Stimulated activated naive CD8-positive, alpha-beta T cell treated with anti-CD3 and anti-CD28 coated beads, Interleukin-15, amount 100 ng/mL, for 72 hours (primary cell): ENCODE results near the gene PRDM2.

Experiments
- ATAC-seq: fragments of 150-1000 bp; cut with Tn5 transposase; 2 replicates; pipeline ENCODE4 v1.10.0; 2021; ENCODE audit warnings: mild to moderate bottlenecking, moderate library complexity
- DNase-seq, 2 donors: peaks; one replicate each; pipeline ENCODE4 v3.0.0; 2021 to 2022
- H3K27ac Mint-ChIP-seq, 2 donors: one replicate each; pipeline ENCODE4 v1.8.0; 2022; ENCODE audit warnings: mild to moderate bottlenecking in 2 of 2, mixed read lengths in 2 of 2, moderate library complexity in 2 of 2
- H3K27me3 Mint-ChIP-seq: one replicate; pipeline ENCODE4 v1.8.0; 2022; ENCODE audit warnings: mixed read lengths
- H3K4me1 Mint-ChIP-seq: one replicate; pipeline ENCODE4 v1.8.0; 2022; ENCODE audit warnings: mild to moderate bottlenecking, mixed read lengths
- H3K4me3 Mint-ChIP-seq, 2 donors: one replicate each; pipeline ENCODE4 v1.8.0; 2022; ENCODE audit warnings: mild to moderate bottlenecking in 2 of 2, mixed read lengths in 2 of 2, moderate library complexity in 1 of 2
- H3K9me3 Mint-ChIP-seq, 2 donors: one replicate each; pipeline ENCODE4 v1.8.0; 2022; ENCODE audit warnings: mixed read lengths in 2 of 2

The PRDM2 gene

DNA sequence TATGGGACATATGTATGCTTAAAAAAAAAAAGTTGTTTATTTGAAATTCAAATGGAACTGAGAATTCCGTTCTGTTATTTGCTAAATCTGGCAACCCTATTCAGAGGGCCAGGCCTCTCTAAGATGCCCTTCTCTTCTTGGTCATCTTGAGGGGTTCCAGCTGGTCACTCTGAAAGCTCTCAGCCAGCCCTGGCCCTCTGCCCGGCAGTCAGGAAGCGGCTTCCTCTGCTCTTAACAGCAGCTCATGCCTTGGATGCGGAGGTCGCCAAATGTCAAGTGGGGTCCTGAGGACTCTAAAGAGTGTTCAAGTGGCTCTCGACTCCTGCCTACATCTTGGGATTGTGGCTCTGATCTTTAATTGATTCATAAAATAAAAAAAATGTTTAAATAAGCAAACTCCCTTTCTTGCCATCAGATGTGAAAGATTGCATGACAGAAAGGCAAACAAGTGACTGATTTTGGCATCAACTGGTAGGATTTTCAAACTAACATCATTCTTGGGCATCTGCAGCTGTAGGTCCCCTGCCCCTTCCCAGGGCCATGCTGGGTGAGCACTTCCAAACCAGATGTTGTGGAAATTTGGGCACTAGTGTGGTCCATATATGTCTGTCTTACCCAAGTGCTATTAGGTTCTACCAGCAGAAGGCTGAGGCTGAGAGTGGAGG, 130.8 kb downstream of the PRDM2 start:
- Mint-ChIP-seq H3K27me3 (peaks cover 18% of the 10 kb centered on the region), H3K27ac (no peak overlapping the region), H3K4me3 (no peak overlapping the region), H3K4me1 (peaks cover 8% of the 10 kb centered on the region), H3K9me3 (no peaks in the 10 kb centered on the region)
- DNase-seq, result no peak
- ATAC-seq, result no peak

- no peak for DNase-seq
- no peak overlapping the region for H3K27ac Mint-ChIP-seq
These were observed 132.1 kb downstream of the PRDM2 start for GRCh38 chr1:13832100-13832499.

GRCh38 chr1:13832536-13832935, 132.5 kb downstream of the PRDM2 start:
- ATAC-seq, result no peak

More at GRCh38 chr1:13832100-13832499, 132.1 kb downstream of the PRDM2 start:
- Mint-ChIP-seq H3K4me1 (peaks cover 8% of the 10 kb centered on the region), H3K9me3 (no peaks in the 10 kb centered on the region), H3K27me3 (peaks cover 22% of the 10 kb centered on the region), H3K4me3 (no peak overlapping the region)
- no peak for ATAC-seq

GRCh38 chr1:13836136-13836535, 136.1 kb downstream of the PRDM2 start:
- no peak for DNase-seq

More at GRCh38 chr1:13832536-13832935, 132.5 kb downstream of the PRDM2 start:
- DNase-seq, result no peak
- Mint-ChIP-seq H3K9me3 (no peaks in the 10 kb centered on the region), H3K4me3 (no peak overlapping the region), H3K27ac (no peak overlapping the region), H3K27me3 (peaks cover 22% of the 10 kb centered on the region), H3K4me1 (peaks cover 8% of the 10 kb centered on the region)

GRCh38 chr1:13836631-13837030, 136.6 kb downstream of the PRDM2 start:
- Mint-ChIP-seq H3K9me3 (no peaks in the 10 kb centered on the region), H3K4me3 (no peak overlapping the region), H3K27ac (no peak overlapping the region), H3K27me3 (peaks cover 16% of the 10 kb centered on the region), H3K4me1 (no peaks in the 10 kb centered on the region)
- ATAC-seq, result no peak
- no peak for DNase-seq

More at GRCh38 chr1:13836136-13836535, 136.1 kb downstream of the PRDM2 start:
- no peak for ATAC-seq
- Mint-ChIP-seq H3K9me3 (no peaks in the 10 kb centered on the region), H3K27ac (no peak overlapping the region), H3K4me1 (no peaks in the 10 kb centered on the region), H3K27me3 (peaks cover 14% of the 10 kb centered on the region), H3K4me3 (no peak overlapping the region)

GRCh38 chr1:13838236-13838635, 138.2 kb downstream of the PRDM2 start:
- Mint-ChIP-seq H3K27ac (no peak overlapping the region), H3K4me3 (no peak overlapping the region), H3K27me3 (peaks cover 32% of the 10 kb centered on the region), H3K9me3 (no peaks in the 10 kb centered on the region), H3K4me1 (no peaks in the 10 kb centered on the region)
- ATAC-seq (no peak), DNase-seq (no peak)

- no peak overlapping the region for H3K27ac Mint-ChIP-seq
- peaks cover 41% of the 10 kb centered on the region for H3K27me3 Mint-ChIP-seq
- no peaks in the 10 kb centered on the region for H3K9me3 Mint-ChIP-seq
- no peak for ATAC-seq
- no peak overlapping the region for H3K4me3 Mint-ChIP-seq
- H3K4me1 Mint-ChIP-seq, result no peaks in the 10 kb centered on the region
- no peak for DNase-seq
These were observed 142.5 kb downstream of the PRDM2 start for GRCh38 chr1:13842497-13842896.

- Mint-ChIP-seq H3K4me1 (no peaks in the 10 kb centered on the region), H3K4me3 (no peak overlapping the region), H3K27me3 (peaks cover 11% of the 10 kb centered on the region), H3K9me3 (peaks cover 9 to 15% of the 10 kb centered on the region in 2 donors), H3K27ac (no peak overlapping the region)
- DNase-seq, result no peak
- ATAC-seq, result no peak
These were observed 151.7 kb downstream of the PRDM2 start for GRCh38 chr1:13851726-13852125.

GRCh38 chr1:13855554-13855953, 155.6 kb downstream of the PRDM2 start:
- Mint-ChIP-seq H3K9me3 (peaks cover 9 to 15% of the 10 kb centered on the region in 2 donors), H3K4me1 (no peaks in the 10 kb centered on the region), H3K27ac (no peak overlapping the region), H3K4me3 (no peak overlapping the region), H3K27me3 (no peaks in the 10 kb centered on the region)
- ATAC-seq (no peak), DNase-seq (no peak)

DNA sequence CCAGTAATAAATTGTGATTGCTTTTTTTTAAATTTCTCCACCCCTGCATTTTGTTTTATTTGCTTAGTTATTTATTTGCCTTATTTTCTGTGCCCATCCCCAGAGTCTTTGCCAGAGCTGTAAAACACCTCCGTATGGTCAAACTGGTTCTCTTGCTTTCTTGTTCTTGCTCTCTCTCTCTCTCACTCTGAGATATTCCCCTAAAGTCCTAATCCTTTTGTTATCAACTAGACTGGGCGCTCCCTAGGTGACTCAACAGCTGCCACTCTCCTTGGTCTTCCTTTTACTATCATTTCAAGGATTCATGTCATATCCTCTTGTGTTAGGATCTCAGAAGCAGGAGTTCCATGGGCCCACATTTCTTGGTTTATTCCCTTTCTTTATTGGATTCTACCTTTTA, 160.0 kb downstream of the PRDM2 start:
- no peak overlapping the region for H3K4me3 Mint-ChIP-seq
- no peaks in the 10 kb centered on the region for H3K27me3 Mint-ChIP-seq
- no peaks in the 10 kb centered on the region for H3K4me1 Mint-ChIP-seq
- DNase-seq (no peak), ATAC-seq (no peak)
- peaks cover 4 to 9% of the 10 kb centered on the region in 2 donors for H3K9me3 Mint-ChIP-seq
- peak overlapping the region in 1 of 2 donors; percentile 3 for H3K27ac Mint-ChIP-seq

- Mint-ChIP-seq H3K4me1 (no peaks in the 10 kb centered on the region), H3K9me3 (no peaks in the 10 kb centered on the region), H3K4me3 (no peak overlapping the region), H3K27me3 (no peaks in the 10 kb centered on the region), H3K27ac (no peak overlapping the region)
- ATAC-seq (no peak), DNase-seq (no peak)
These were observed 164.8 kb downstream of the PRDM2 start for GRCh38 chr1:13864760-13865159.

- Mint-ChIP-seq H3K27ac (no peak overlapping the region), H3K4me3 (no peak overlapping the region), H3K4me1 (no peaks in the 10 kb centered on the region), H3K9me3 (no peaks in the 10 kb centered on the region), H3K27me3 (no peaks in the 10 kb centered on the region)
- no peak for DNase-seq
- ATAC-seq, result no peak
These were observed 165.9 kb downstream of the PRDM2 start for GRCh38 chr1:13865851-13866250.

DNA sequence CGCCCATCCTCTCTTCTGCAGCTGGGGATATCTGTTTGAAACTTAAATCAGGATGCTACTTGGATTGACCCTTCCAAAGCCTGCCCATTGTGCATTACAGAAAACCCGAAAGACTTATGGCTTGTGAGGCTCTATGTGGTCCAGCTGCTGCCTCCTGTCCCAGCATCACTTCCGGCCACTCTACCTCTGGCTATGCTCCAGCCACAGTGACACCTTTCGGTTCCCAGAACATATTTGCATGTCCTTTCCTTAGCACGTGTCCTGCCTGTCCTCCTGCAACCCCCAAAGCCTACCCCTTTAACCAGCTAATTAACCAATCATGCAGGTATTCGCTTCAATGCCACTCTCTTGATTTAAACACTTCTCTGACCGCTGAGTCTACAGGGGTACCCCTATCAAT, 167.6 kb downstream of the PRDM2 start:
- Mint-ChIP-seq H3K9me3 (no peaks in the 10 kb centered on the region), H3K27ac (no peak overlapping the region), H3K4me1 (no peaks in the 10 kb centered on the region), H3K27me3 (no peaks in the 10 kb centered on the region), H3K4me3 (no peak overlapping the region)
- DNase-seq (no peak), ATAC-seq (no peak)

GRCh38 chr1:13869172-13869797, 169.3 kb downstream of the PRDM2 start:
- H3K27me3 Mint-ChIP-seq, result no peaks in the 10 kb centered on the region
- ATAC-seq (no peak), DNase-seq (no peak)
- no peaks in the 10 kb centered on the region for H3K4me1 Mint-ChIP-seq
- H3K4me3 Mint-ChIP-seq, result no peak overlapping the region
- H3K9me3 Mint-ChIP-seq, result no peaks in the 10 kb centered on the region
- H3K27ac Mint-ChIP-seq, result no peak overlapping the region

GRCh38 chr1:13871413-13871812, 171.4 kb downstream of the PRDM2 start:
- DNase-seq, result no peak
- Mint-ChIP-seq H3K4me1 (no peaks in the 10 kb centered on the region), H3K4me3 (no peak overlapping the region), H3K9me3 (no peaks in the 10 kb centered on the region), H3K27me3 (no peaks in the 10 kb centered on the region), H3K27ac (no peak overlapping the region)
- ATAC-seq, result no peak

DNA sequence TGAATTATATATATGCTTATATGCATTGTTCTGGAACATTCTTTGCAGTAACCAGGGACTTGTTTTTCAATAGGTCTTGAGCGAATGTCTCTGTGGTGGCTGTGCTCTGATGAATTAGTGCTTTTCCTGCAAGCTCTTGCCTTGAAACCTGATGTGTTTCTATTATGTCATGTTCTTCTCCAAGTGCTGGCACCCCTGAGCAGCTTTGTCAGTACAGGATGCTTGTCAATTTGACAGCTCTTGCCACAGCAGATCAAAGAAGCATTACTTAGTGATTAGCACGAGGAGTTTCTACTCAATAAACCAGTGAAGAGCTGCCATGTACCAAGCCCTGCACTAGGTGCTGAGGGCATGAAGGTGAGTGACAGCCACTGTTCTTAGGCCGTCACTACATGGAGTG, 171.9 kb downstream of the PRDM2 start:
- no peak overlapping the region for H3K27ac Mint-ChIP-seq
- H3K4me1 Mint-ChIP-seq, result no peaks in the 10 kb centered on the region
- DNase-seq (no peak), ATAC-seq (no peak)
- H3K9me3 Mint-ChIP-seq, result no peaks in the 10 kb centered on the region
- no peak overlapping the region for H3K4me3 Mint-ChIP-seq
- no peaks in the 10 kb centered on the region for H3K27me3 Mint-ChIP-seq

DNA sequence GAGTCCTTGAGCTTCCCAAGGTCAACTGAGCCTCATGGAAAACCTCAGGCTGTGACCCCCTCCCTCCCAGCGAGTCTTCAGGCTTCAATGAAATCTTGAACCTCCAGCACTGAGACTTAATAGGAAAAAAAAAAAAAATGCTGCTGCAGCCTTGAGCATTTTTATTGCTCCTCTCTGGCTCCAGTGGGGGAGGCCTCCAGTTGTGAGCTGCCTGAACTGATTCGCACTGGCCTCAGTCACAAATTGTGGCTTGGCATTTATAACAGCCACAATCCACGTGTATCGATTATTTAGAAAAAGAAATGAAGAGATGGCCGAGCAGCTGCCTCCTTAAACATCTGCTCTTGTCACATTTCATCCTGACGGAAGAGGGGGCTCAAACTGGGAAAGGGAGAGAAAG, 173.0 kb downstream of the PRDM2 start:
- no peaks in the 10 kb centered on the region for H3K27me3 Mint-ChIP-seq
- H3K9me3 Mint-ChIP-seq, result no peaks in the 10 kb centered on the region
- H3K4me3 Mint-ChIP-seq, result no peak overlapping the region
- ATAC-seq, result no peak
- H3K4me1 Mint-ChIP-seq, result no peaks in the 10 kb centered on the region
- no peak overlapping the region for H3K27ac Mint-ChIP-seq
- DNase-seq, result no peak
